B cell (primary cell): ENCODE results near the gene UBXN10. TPM values are rescaled to one million over a fixed set of nuclear protein-coding genes. Genes with fewer than 3 reads are reported as not detected.

ENCODE experiments used
- ATAC-seq: fragments of 200-7000 bp; cut with Tn5 transposase; one replicate; pipeline ENCODE4 v1.10.0; 2021; ENCODE audit warnings: low read depth, mild to moderate bottlenecking, moderate number of reproducible peaks, moderate library complexity
- CTCF ChIA-PET: fragments of 350-600 bp; sonication (Branson Sonifier 250); formaldehyde crosslinking; loops from one replicate; lab custom pipeline; 2021; ENCODE audit warnings: antibody characterized with exemption, inconsistent platforms; lab: Charles Lee
- POLR2A ChIA-PET: fragments of 350-600 bp; sonication (Branson Sonifier 250); formaldehyde crosslinking; loops from one replicate; lab custom pipeline; 2021; ENCODE audit warnings: antibody characterized with exemption; lab: Charles Lee
- DNase-seq: peaks from one replicate; pipeline ENCODE4 v3.0.0; 2013
- H2AFZ ChIP-seq: 2 replicates; pipeline ENCODE4 v1.6.1; 2012; ENCODE audit warnings: mild to moderate bottlenecking, low read depth, low read length; ENCODE audit not compliant: insufficient read depth, poor library complexity, severe bottlenecking
- H3K27ac ChIP-seq, 2 donors: 1 replicate in 1 of 2; 2 replicates in 1 of 2; pipeline ENCODE4 v1.5.1; 2012 to 2013; ENCODE audit warnings: low read length in 2 of 2, mild to moderate bottlenecking in 2 of 2, moderate library complexity in 1 of 2
- H3K27me3 ChIP-seq, 4 experiments: fragments of 200-600 bp in 1 of 4; sonication (generic) in 1 of 4; replicated peaks in 1 of 4; 1 replicate in 2 of 4; 2 replicates in 2 of 4; pipeline versions ENCODE4 v1.6.1 to v1.7.0; 2013 to 2016; ENCODE audit warnings: low read length in 3 of 4, mild to moderate bottlenecking in 2 of 4, mixed read lengths in 1 of 4, moderate library complexity in 1 of 4; ENCODE audit not compliant: insufficient read depth in 4 of 4, control insufficient read depth in 3 of 4; ENCODE audit errors: control extremely low read depth in 1 of 4
- H3K36me3 ChIP-seq, 2 experiments: replicated peaks in 1 of 2; 1 replicate in 1 of 2; 2 replicates in 1 of 2; pipeline versions ENCODE4 v1.6.1 to v1.7.1; 2013; ENCODE audit warnings: low read length in 1 of 2; ENCODE audit not compliant: insufficient read depth in 2 of 2, control insufficient read depth in 1 of 2; ENCODE audit errors: control extremely low read depth in 1 of 2, extremely low read depth in 1 of 2
- H3K4me1 ChIP-seq, 2 donors: fragments of 200-600 bp in 1 of 2; sonication (generic) in 1 of 2; 1 replicate in 1 of 2; 2 replicates in 1 of 2; pipeline versions ENCODE4 v1.5.1 to v1.6.1; 2013 to 2017; ENCODE audit warnings: low read length in 2 of 2; ENCODE audit not compliant: control insufficient read depth in 2 of 2, insufficient read depth in 2 of 2
- H3K4me2 ChIP-seq: replicated peaks from 2 replicates; pipeline ENCODE3; 2012; ENCODE audit warnings: mild to moderate bottlenecking, low read depth, low read length; ENCODE audit not compliant: poor library complexity, severe bottlenecking
- H3K4me3 ChIP-seq, 5 experiments: fragments of 200-600 bp in 1 of 5; sonication (generic) in 1 of 5; 1 replicate in 3 of 5; 2 replicates in 2 of 5; pipeline versions ENCODE4 v1.5.1 to v1.7.0; 2011 to 2016; ENCODE audit warnings: low read length in 4 of 5, mild to moderate bottlenecking in 4 of 5, low read depth in 2 of 5, control low read depth in 1 of 5, moderate library complexity in 1 of 5; ENCODE audit not compliant: insufficient read depth in 1 of 5; ENCODE audit errors: control extremely low read depth in 1 of 5, extremely low read depth in 1 of 5
- H3K79me2 ChIP-seq: fragments of 200-600 bp; sonication (generic); one replicate; pipeline ENCODE4 v1.6.0; 2016; ENCODE audit warnings: low read length; ENCODE audit not compliant: control insufficient read depth, insufficient read depth
- H3K9ac ChIP-seq: fragments of 200-600 bp; sonication (generic); 2 replicates; pipeline ENCODE4 v1.6.1; 2017; ENCODE audit warnings: mild to moderate bottlenecking, low read length, moderate library complexity
- H3K9me3 ChIP-seq, 3 donors: one replicate each; pipeline versions ENCODE4 v1.6.1 to v1.7.1; 2013; ENCODE audit warnings: low read length in 2 of 3; ENCODE audit not compliant: control insufficient read depth in 2 of 3, insufficient read depth in 1 of 3; ENCODE audit errors: control extremely low read depth in 1 of 3
- H4K20me1 ChIP-seq: 2 replicates; pipeline ENCODE4 v1.6.0; 2012; ENCODE audit warnings: mild to moderate bottlenecking, low read length; ENCODE audit not compliant: insufficient read depth, control insufficient read depth, poor library complexity, severe bottlenecking
- H3K27ac Mint-ChIP-seq: one replicate; pipeline ENCODE4 v1.8.0; 2021; ENCODE audit warnings: mixed read lengths
- H3K27me3 Mint-ChIP-seq: one replicate; pipeline ENCODE4 v1.8.0; 2021; ENCODE audit warnings: mixed read lengths
- H3K4me1 Mint-ChIP-seq: one replicate; pipeline ENCODE4 v1.8.0; 2021; ENCODE audit warnings: mixed read lengths
- H3K4me3 Mint-ChIP-seq: one replicate; pipeline ENCODE4 v1.8.0; 2021; ENCODE audit warnings: mixed read lengths
- H3K9me3 Mint-ChIP-seq: one replicate; pipeline ENCODE4 v1.8.0; 2022; ENCODE audit warnings: mixed read lengths; ENCODE audit not compliant: insufficient read depth
- EZH2 ChIP-seq: IDR thresholded peaks from 2 replicates; pipeline ENCODE4 v1.6.1; 2012; ENCODE audit warnings: borderline replicate concordance, low read depth, mild to moderate bottlenecking, moderate library complexity, low read length; ENCODE audit not compliant: insufficient read depth, poor library complexity, severe bottlenecking
- WGBS: methylation state at CpG from one replicate; pipeline ENCODE4 v1.1.5; 2013; ENCODE audit warnings: missing lambda C conversion rate; ENCODE audit not compliant: insufficient coverage; 5-methylcytosine and 5-hydroxymethylcytosine counted together
- intact Hi-C: fragments of 100-400 bp; cut with micrococcal nuclease; formaldehyde crosslinking; loops from one replicate; pipeline ENCODE4 v1.10.0; 2022
- polyA plus RNA-seq: library from polyadenylated mRNA; depleted of rRNA; stranded (reverse); fragments of >200 nt; gene quantifications from 2 replicates; pipeline ENCODE4 v1.2.3, GENCODE V29; 2012
- total RNA-seq, 2 donors: library from RNA; stranded (reverse); fragments of 120-200 nt in 1 of 2; gene quantifications; 1 replicate in 1 of 2; 2 replicates in 1 of 2; pipeline versions ENCODE4 v1.2.3 to v1.2.4, GENCODE V29; 2013 to 2022
- TF ChIP-seq, protein P1 (sequence below): fragments of 200-600 bp; IDR thresholded peaks from one replicate; pipeline ENCODE4 v1.8.0; 2022; ENCODE audit warnings: antibody characterized with exemption, mild to moderate bottlenecking

Gene UBXN10
- total and polyA plus RNA-seq, 2 donors (not counting 1 experiment from before 2014, with no cell fraction given): 0.07 to 0.25 TPM

- Histone ChIP-seq H4K20me1 (no peaks in the 10 kb centered on the region), H3K4me1 (peaks cover 5 to 15% of the 10 kb centered on the region in 2 donors), H3K9me3 (no peaks in the 10 kb centered on the region), H3K27ac (no peak overlapping the region), H3K4me3 (no peak overlapping the region), H3K36me3 (no peaks in the 10 kb centered on the region), H2AFZ (no peak overlapping the region), H3K79me2 (no peaks in the 10 kb centered on the region), H3K4me2 (no peak overlapping the region), H3K27me3 (no peaks in the 10 kb centered on the region), H3K9ac (no peak overlapping the region)
- ATAC-seq (no peak), DNase-seq (no peak)
- TF ChIP-seq EZH2: no peak
- TF ChIP-seq, protein P1, sequence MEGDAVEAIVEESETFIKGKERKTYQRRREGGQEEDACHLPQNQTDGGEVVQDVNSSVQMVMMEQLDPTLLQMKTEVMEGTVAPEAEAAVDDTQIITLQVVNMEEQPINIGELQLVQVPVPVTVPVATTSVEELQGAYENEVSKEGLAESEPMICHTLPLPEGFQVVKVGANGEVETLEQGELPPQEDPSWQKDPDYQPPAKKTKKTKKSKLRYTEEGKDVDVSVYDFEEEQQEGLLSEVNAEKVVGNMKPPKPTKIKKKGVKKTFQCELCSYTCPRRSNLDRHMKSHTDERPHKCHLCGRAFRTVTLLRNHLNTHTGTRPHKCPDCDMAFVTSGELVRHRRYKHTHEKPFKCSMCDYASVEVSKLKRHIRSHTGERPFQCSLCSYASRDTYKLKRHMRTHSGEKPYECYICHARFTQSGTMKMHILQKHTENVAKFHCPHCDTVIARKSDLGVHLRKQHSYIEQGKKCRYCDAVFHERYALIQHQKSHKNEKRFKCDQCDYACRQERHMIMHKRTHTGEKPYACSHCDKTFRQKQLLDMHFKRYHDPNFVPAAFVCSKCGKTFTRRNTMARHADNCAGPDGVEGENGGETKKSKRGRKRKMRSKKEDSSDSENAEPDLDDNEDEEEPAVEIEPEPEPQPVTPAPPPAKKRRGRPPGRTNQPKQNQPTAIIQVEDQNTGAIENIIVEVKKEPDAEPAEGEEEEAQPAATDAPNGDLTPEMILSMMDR: no peak
- Mint-ChIP-seq H3K27me3 (no peaks in the 10 kb centered on the region), H3K4me1 (peaks cover 19% of the 10 kb centered on the region), H3K27ac (no peak overlapping the region), H3K4me3 (no peak overlapping the region), H3K9me3 (no peaks in the 10 kb centered on the region)
- CTCF ChIA-PET: interaction anchor here (4.3 to 6.4 kb wide), 3 partner anchors 49 to 231 kb away, joined by 58 to 126 read pairs (median 105); no protein-coding TSS in a partner anchor
- 88% methylated on average over 21 of the region's 27 CpGs for WGBS
- POLR2A ChIA-PET: interaction anchor here (0.7 kb wide), 1 partner anchor 236 kb away, joined by 5 read pairs; no protein-coding TSS in a partner anchor
- intact Hi-C loops: no loop called here
Observed at GRCh38 chr1:20149601-20150325, 36.1 kb upstream of the UBXN10 start.

GRCh38 chr1:20150326-20150705 lies 35.6 kb upstream of the UBXN10 start:
- no peaks in the 10 kb centered on the region for H3K27me3 Mint-ChIP-seq
- no peak overlapping the region for H3K27ac Mint-ChIP-seq
- ChIA-PET CTCF (interaction anchor here (1.5 to 6.4 kb wide), 6 partner anchors 44 to 343 kb away, joined by 5 to 126 read pairs (median 58); no protein-coding TSS in a partner anchor), POLR2A (interaction anchor here (0.7 kb wide), 1 partner anchor 237 kb away, joined by 5 read pairs; no protein-coding TSS in a partner anchor)
- no peak for ATAC-seq
- no peak overlapping the region for H3K27ac ChIP-seq
- no peaks in the 10 kb centered on the region for H3K79me2 ChIP-seq
- intact Hi-C loops: no loop called here
- H3K9ac ChIP-seq: no peak overlapping the region
- TF ChIP-seq, protein P1: no peak
- TF ChIP-seq EZH2: no peak
- 93% methylated on average over 7 of the region's 8 CpGs for WGBS
- no peaks in the 10 kb centered on the region for H3K27me3 ChIP-seq
- peaks cover 5 to 15% of the 10 kb centered on the region in 2 donors for H3K4me1 ChIP-seq
- peaks cover 20% of the 10 kb centered on the region for H3K4me1 Mint-ChIP-seq
- H3K9me3 ChIP-seq: no peaks in the 10 kb centered on the region
- H3K4me3 ChIP-seq: no peak overlapping the region
- H3K9me3 Mint-ChIP-seq: no peaks in the 10 kb centered on the region
- no peaks in the 10 kb centered on the region for H4K20me1 ChIP-seq
- H2AFZ ChIP-seq: no peak overlapping the region
- no peak for DNase-seq
- H3K36me3 ChIP-seq: no peaks in the 10 kb centered on the region
- no peak overlapping the region for H3K4me2 ChIP-seq
- no peak overlapping the region for H3K4me3 Mint-ChIP-seq
